Smooth muscle cell (in vitro differentiated cells): ENCODE results near the gene PLEKHA4. TPM values are rescaled to one million over a fixed set of nuclear protein-coding genes. Genes with fewer than 3 reads are reported as not detected.
"Not testable (repeated sequence)": the region's sequence is repeated elsewhere in the genome, so short reads cannot be mapped to it uniquely, and the experiment has no call there.

ENCODE experiments used
- DNase-seq: peaks from one replicate; lab custom pipeline; 2025; ENCODE audit not compliant: unreplicated experiment; lab: John Stamatoyannopoulos, UW
- H2AFZ ChIP-seq: fragments of 200-600 bp; sonication (generic); 2 replicates; pipeline ENCODE4 v1.6.0; 2016; ENCODE audit warnings: antibody characterized with exemption, low read depth, mild to moderate bottlenecking
- H3F3A ChIP-seq: fragments of 200-600 bp; sonication (generic); 2 replicates; pipeline ENCODE4 v1.6.0; 2017; ENCODE audit warnings: antibody characterized with exemption, low read depth
- H3K27ac ChIP-seq: fragments of 200-600 bp; sonication (generic); 2 replicates; pipeline ENCODE4 v1.5.1; 2016; ENCODE audit warnings: low read depth, mild to moderate bottlenecking
- H3K27me3 ChIP-seq: fragments of 200-600 bp; sonication (generic); 2 replicates; pipeline ENCODE4 v1.6.1; 2016; ENCODE audit warnings: low read depth, mild to moderate bottlenecking
- H3K36me3 ChIP-seq: fragments of 200-600 bp; sonication (generic); 2 replicates; pipeline ENCODE4 v1.5.1; 2016; ENCODE audit warnings: low read depth
- H3K4me1 ChIP-seq: fragments of 200-600 bp; sonication (generic); 2 replicates; pipeline ENCODE4 v1.5.1; 2016; ENCODE audit warnings: low read depth
- H3K4me2 ChIP-seq: fragments of 200-600 bp; sonication (generic); 2 replicates; pipeline ENCODE4 v1.6.0; 2016; ENCODE audit warnings: mild to moderate bottlenecking
- H3K4me3 ChIP-seq: fragments of 200-600 bp; sonication (generic); 2 replicates; pipeline ENCODE4 v1.5.1; 2016; ENCODE audit warnings: mild to moderate bottlenecking
- H3K79me2 ChIP-seq: fragments of 200-600 bp; sonication (generic); 2 replicates; pipeline ENCODE4 v1.6.0; 2016; ENCODE audit warnings: low read depth, mild to moderate bottlenecking
- H3K9ac ChIP-seq: fragments of 200-600 bp; sonication (generic); 2 replicates; pipeline ENCODE4 v1.6.0; 2016; ENCODE audit warnings: low read depth
- H3K9me3 ChIP-seq: fragments of 200-600 bp; sonication (generic); replicated peaks from 2 replicates; pipeline ENCODE4 v1.5.1; 2016; ENCODE audit warnings: low read depth
- H4K20me1 ChIP-seq: fragments of 200-600 bp; sonication (generic); 2 replicates; pipeline ENCODE4 v1.6.0; 2016; ENCODE audit warnings: low read depth
- WGBS: methylation state at CpG from one replicate; pipeline ENCODE4 v1.1.7; 2016; ENCODE audit warnings: low lambda C conversion rate; 5-methylcytosine and 5-hydroxymethylcytosine counted together
- polyA plus RNA-seq: library from polyadenylated mRNA; unstranded; fragments of >200 nt; fragmentation: Nextera tagmentation; extraction: Ambion mirVana; gene quantifications from 2 replicates; pipeline ENCODE4 v1.2.1, GENCODE V29; 2016
- total RNA-seq: library from RNA; depleted of rRNA; stranded (reverse); fragments of >200 nt; gene quantifications from 2 replicates; pipeline ENCODE4 v1.2.3, GENCODE V29; 2014
- TF ChIP-seq, protein P1 (sequence below): fragments of 200-600 bp; sonication (generic); IDR thresholded peaks from 2 replicates; pipeline ENCODE4 v1.5.1; 2017; ENCODE audit warnings: borderline replicate concordance, mild to moderate bottlenecking, antibody characterized with exemption; ENCODE audit not compliant: insufficient read depth, poor library complexity, severe bottlenecking

Gene PLEKHA4
- total and polyA plus RNA-seq, 2 experiments from 2014 or later, result 4.4 to 39.2 TPM

DNA sequence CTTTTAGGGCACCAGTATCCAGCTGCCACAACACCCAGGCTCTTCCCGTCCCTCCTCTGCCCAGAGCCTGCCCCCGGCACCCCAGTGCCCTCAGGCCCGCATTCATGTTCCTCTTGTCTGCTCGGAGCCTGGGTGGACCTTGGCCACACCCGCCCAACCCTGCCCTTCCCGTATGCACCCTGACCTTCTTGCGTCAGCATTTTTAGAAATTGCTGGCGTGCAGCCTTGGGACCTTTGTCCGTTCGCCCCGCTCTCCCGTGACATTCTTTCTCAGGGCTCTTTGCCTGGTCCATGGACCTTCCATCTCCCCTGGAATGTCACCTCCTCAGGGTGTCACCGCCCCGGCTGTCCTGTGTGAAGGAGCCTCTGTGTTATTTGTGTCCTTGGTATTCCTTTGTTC, 39.3 kb upstream of the PLEKHA4 start:
- no peaks in the 10 kb centered on the region for H3K9me3 ChIP-seq
- peaks cover 10% of the 10 kb centered on the region for H3K79me2 ChIP-seq
- peaks cover 7% of the 10 kb centered on the region for H4K20me1 ChIP-seq
- H3F3A ChIP-seq, result no peaks in the 10 kb centered on the region
- no peak overlapping the region for H2AFZ ChIP-seq
- H3K9ac ChIP-seq, result no peak overlapping the region
- no peak overlapping the region for H3K4me2 ChIP-seq
- no peak overlapping the region for H3K27ac ChIP-seq
- WGBS, result 96% methylated on average over 14 of the region's 14 CpGs
- TF ChIP-seq, protein P1, sequence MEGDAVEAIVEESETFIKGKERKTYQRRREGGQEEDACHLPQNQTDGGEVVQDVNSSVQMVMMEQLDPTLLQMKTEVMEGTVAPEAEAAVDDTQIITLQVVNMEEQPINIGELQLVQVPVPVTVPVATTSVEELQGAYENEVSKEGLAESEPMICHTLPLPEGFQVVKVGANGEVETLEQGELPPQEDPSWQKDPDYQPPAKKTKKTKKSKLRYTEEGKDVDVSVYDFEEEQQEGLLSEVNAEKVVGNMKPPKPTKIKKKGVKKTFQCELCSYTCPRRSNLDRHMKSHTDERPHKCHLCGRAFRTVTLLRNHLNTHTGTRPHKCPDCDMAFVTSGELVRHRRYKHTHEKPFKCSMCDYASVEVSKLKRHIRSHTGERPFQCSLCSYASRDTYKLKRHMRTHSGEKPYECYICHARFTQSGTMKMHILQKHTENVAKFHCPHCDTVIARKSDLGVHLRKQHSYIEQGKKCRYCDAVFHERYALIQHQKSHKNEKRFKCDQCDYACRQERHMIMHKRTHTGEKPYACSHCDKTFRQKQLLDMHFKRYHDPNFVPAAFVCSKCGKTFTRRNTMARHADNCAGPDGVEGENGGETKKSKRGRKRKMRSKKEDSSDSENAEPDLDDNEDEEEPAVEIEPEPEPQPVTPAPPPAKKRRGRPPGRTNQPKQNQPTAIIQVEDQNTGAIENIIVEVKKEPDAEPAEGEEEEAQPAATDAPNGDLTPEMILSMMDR, result no peak
- peaks cover 7% of the 10 kb centered on the region for H3K36me3 ChIP-seq
- H3K27me3 ChIP-seq, result no peaks in the 10 kb centered on the region
- DNase-seq, result no peak
- H3K4me3 ChIP-seq, result no peak overlapping the region
- H3K4me1 ChIP-seq, result no peaks in the 10 kb centered on the region

DNA sequence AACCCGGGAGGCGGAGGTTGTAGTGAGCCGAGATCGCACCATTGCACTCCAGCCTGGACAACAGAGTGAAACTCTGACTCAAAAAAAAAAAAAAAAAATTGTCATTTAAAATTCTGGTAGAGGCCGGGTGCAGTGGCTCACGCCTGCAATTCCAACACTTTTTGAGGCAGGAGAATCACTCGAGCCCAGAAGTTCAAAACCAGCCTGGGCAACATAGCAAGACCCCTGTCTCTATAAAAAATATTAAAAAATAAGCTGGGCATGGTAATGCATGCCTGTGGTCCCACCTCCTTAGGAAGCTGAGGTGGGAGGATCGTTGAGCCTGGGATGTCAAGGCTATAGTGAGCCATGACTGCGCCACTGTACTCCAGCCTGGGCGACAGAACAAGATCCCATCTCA, 37.9 kb upstream of the PLEKHA4 start:
- no peak overlapping the region for H3K4me2 ChIP-seq
- TF ChIP-seq, protein P1, result no peak
- no peak overlapping the region for H2AFZ ChIP-seq
- H3K9ac ChIP-seq, result no peak overlapping the region
- no peaks in the 10 kb centered on the region for H3K4me1 ChIP-seq
- no peak overlapping the region for H3K27ac ChIP-seq
- H3K9me3 ChIP-seq, result no peaks in the 10 kb centered on the region
- no peak for DNase-seq
- WGBS, result 99% methylated on average over 10 of the region's 10 CpGs
- H4K20me1 ChIP-seq, result peaks cover 10% of the 10 kb centered on the region
- peaks cover 7% of the 10 kb centered on the region for H3K36me3 ChIP-seq
- no peak overlapping the region for H3K4me3 ChIP-seq
- peaks cover 24% of the 10 kb centered on the region for H3K79me2 ChIP-seq
- no peaks in the 10 kb centered on the region for H3F3A ChIP-seq
- no peaks in the 10 kb centered on the region for H3K27me3 ChIP-seq

DNA sequence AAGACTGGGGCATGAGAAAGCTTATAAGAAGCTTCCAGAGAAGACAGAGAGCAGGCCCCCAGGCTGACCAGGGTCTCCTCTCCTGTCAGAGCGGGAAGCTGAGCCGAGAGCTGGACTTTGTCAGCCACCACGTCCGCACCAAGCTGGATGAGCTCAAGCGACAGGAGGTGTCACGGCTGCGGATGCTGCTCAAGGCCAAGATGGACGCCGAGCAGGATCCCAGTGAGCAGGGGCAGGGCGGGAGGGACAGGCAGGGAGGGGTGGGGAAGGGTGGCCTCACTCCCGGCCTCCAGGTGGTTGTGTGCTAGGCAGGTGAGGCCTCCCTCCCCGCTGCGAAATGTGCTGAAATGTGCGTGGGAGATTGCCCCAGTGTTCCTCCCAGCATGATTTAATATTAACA, 37.2 kb upstream of the PLEKHA4 start:
- Histone ChIP-seq H3F3A (no peaks in the 10 kb centered on the region), H3K9ac (no peak overlapping the region), H3K27ac (no peak overlapping the region), H3K4me1 (peaks cover 4% of the 10 kb centered on the region), H3K36me3 (peaks cover 2% of the 10 kb centered on the region), H3K79me2 (peaks cover 30% of the 10 kb centered on the region), H3K27me3 (no peaks in the 10 kb centered on the region), H4K20me1 (peaks cover 10% of the 10 kb centered on the region), H3K4me2 (no peak overlapping the region), H2AFZ (no peak overlapping the region), H3K4me3 (no peak overlapping the region), H3K9me3 (no peaks in the 10 kb centered on the region)
- TF ChIP-seq, protein P1, result no peak
- no peak for DNase-seq
- WGBS, result 91% methylated on average over 14 of the region's 14 CpGs

DNA sequence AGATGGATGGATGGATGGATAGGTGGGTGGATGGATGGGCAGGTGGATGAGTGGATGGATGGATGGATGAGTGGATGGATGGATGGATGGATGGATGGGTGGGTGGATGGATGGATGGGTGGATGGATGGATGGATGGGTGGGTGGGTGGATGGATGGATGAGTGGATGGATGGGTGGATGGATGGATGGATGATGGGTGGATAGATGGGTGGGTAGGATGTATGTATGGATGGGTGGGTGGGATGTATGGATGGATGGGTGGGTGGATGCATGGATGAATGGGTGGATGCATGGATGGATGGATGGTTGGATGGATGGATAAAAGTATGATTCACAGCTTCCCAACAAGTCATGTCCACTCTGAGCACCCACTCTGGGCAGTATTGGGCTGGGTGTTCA, 35.4 kb upstream of the PLEKHA4 start:
- not testable (repeated sequence) for H3K4me2 ChIP-seq, H3K36me3 ChIP-seq, H3K9me3 ChIP-seq, H3F3A ChIP-seq, H3K27ac ChIP-seq, DNase-seq, H3K27me3 ChIP-seq, H3K9ac ChIP-seq, H3K4me3 ChIP-seq, H2AFZ ChIP-seq
- H3K4me1 ChIP-seq, result peaks cover 11% of the 10 kb centered on the region
- H3K79me2 ChIP-seq, result peaks cover 30% of the 10 kb centered on the region
- H4K20me1 ChIP-seq, result peaks cover 10% of the 10 kb centered on the region

DNA sequence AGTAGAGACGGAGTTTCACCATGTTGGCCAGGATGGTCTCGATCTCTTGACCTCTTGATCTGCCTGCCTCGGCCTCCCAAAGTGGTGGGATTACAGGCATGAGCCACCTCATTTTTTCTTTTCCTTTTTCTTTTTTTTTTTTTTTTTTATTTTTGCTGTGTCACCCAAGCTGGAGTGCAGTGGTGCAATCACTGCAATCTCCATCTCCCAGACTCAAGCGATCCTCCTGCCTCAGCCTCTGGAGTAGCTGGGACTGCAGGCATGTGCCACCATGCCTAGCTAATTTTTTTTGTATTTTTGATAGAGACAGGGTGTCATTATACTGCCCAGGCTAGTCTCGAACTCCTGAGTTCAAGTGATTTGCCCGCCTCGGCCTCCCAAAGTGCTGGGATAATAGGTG, 33.9 kb upstream of the PLEKHA4 start:
- not testable (repeated sequence) for DNase-seq, H3K4me2 ChIP-seq
- 97% methylated on average over 7 of the region's 7 CpGs for WGBS

More for the DNA sequence above, 33.9 kb upstream of the PLEKHA4 start:
- Histone ChIP-seq H4K20me1 (peaks cover 10% of the 10 kb centered on the region), H3K4me1 (peaks cover 11% of the 10 kb centered on the region), H3K79me2 (peaks cover 30% of the 10 kb centered on the region)
- not testable (repeated sequence) for H3K4me3 ChIP-seq, H3K36me3 ChIP-seq, H3K9me3 ChIP-seq, H3K27ac ChIP-seq, H3F3A ChIP-seq, H2AFZ ChIP-seq, H3K9ac ChIP-seq, H3K27me3 ChIP-seq
